ENCODE data around the gene DBI.

DNA sequence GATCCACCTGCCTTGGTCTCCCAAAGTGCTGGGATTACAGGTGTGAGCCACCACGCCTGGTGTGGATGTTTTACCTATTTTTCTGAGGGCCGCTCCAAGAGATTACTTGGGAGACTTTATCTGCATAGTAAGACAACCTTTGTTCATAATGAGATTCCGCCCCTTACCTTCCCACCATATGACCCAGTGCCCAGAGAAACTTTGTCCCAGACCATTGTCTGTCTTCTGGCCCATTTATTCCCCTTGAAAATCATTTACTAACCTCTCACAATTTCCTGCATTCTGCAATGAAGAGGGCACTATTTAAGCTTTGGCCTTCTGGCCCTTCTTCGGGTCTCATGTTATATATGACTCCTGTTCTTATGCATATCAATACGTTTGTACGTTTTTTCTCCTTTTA lies 51.1 kb downstream of the DBI start:
- TF ChIP-seq CTCF (conservative IDR thresholded peaks at IDR 0.05; ENCODE audit: low read depth, low read length) = no peak
- no peak for TF ChIP-seq EZH2 (IDR thresholded peaks at IDR 0.05; ENCODE audit: borderline replicate concordance, low read depth, low read length, poor library complexity, severe bottlenecking)
